Subcutaneous adipose tissue (tissue), 4 donors: Measurements from ENCODE around the gene SUGT1. TPM values are rescaled to one million over a fixed set of nuclear protein-coding genes. Genes with fewer than 3 reads are reported as not detected.

Source experiments
- total RNA-seq, 4 donors: library from RNA; depleted of rRNA; stranded (reverse); fragments of >200 nt; gene quantifications; one replicate each; pipeline ENCODE4 v1.1.0, GENCODE V29; 2016
- TF ChIP-seq, protein P1 (sequence below): fragments of 450-650 bp; IDR thresholded peaks from one replicate; pipeline ENCODE4 v1.5.1; 2016; ENCODE audit warnings: low read depth, mild to moderate bottlenecking, control low read depth, antibody characterized with exemption, moderate library complexity

The SUGT1 gene
- total RNA-seq: 10 to 100 TPM; 29.9 to 44.3 (median 35.6) TPM

DNA sequence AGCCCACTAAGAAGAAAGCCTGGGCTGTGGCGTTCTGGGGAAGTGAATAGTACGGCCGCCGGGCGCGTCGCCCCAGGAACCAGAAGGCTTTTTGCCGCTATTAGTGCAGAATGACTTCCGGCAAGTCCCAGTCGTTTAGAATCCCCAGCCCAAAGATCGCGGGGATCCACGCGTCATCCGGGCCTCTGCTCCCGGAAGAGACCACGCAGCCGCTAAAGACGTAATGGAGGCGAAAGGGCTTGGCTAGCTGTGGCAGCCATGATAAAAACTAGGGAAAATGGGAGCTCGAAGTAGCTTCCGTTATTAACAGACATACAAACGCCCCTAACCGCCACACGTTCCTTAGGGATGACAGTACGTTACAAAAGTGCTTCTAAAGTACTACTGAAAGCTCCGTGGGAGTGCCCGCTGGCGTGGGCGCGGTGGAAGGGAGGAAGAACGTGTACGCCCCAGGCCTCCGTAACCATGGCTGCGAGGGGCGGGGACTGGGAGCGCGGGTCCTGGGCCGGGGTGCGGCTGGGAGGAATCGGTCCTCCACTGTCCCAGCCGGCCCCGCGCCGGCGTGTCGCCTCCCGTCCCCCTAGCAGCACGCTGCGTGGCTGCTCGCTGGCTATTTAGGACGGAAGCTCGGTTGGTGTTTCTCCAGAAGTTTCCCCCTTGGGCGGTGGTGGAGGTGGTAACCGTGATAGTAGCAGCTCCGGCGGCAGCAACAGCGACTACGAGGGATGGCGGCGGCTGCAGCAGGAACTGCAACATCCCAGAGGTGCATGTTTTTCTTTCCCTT lies at the start of gene SUGT1:
SUGT1 (plus strand) TSS at position 641 of the 784 bp plus-strand sequence; CDS start at position 726, 85 bp downstream.
- TF ChIP-seq, protein P1, sequence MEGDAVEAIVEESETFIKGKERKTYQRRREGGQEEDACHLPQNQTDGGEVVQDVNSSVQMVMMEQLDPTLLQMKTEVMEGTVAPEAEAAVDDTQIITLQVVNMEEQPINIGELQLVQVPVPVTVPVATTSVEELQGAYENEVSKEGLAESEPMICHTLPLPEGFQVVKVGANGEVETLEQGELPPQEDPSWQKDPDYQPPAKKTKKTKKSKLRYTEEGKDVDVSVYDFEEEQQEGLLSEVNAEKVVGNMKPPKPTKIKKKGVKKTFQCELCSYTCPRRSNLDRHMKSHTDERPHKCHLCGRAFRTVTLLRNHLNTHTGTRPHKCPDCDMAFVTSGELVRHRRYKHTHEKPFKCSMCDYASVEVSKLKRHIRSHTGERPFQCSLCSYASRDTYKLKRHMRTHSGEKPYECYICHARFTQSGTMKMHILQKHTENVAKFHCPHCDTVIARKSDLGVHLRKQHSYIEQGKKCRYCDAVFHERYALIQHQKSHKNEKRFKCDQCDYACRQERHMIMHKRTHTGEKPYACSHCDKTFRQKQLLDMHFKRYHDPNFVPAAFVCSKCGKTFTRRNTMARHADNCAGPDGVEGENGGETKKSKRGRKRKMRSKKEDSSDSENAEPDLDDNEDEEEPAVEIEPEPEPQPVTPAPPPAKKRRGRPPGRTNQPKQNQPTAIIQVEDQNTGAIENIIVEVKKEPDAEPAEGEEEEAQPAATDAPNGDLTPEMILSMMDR: no peak

DNA sequence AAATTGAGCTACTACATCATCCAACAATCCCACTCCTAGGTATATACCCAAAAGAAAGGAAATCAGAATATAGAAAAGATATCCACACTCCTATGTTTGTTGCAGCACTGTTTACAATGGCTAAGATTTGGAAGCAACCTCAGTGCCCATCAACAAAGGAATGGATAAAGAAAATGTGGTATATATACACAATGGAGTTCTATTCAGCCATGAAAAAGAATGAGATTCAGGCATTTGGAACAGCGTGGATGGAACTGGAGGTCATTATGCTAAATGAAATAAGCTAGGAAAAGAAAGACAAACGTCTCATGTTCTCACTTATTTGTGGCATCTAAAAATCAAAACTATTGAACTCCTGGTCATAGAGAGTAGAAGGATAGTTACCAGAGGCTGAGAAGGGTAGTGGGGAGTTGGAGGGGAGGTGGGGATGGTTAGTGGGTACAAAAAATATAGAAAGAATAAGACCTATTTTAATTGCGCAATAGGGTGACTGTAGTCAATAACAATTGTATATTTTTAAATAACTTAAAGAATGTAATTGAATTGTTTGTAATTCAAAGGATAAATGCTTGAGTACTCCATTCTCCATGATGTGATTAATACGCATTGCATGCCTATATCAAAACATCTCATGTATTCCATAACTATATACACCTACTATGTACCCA lies 37.4 kb upstream of the SUGT1 start:
- TF ChIP-seq, protein P1: no peak

DNA sequence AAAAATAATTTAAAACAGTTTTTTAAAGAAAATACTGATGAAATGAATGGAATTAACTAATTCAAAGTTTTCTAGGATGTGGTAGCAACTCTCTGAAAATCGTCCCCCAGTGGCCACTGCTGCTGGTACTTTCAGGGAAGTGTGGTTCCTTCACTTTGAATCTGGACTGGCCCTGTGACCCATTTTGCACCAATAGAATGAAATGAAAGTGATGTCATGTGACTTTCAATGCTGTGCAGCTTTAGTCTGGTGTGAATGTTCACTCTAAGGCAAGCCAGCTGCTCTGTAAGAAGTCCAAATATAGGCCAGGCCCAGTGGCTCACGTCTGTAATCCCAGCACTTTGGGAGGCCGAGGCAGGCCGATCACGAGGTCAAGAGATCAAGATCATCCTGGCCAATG lies 36.8 kb upstream of the SUGT1 start:
- TF ChIP-seq, protein P1: no peak

DNA sequence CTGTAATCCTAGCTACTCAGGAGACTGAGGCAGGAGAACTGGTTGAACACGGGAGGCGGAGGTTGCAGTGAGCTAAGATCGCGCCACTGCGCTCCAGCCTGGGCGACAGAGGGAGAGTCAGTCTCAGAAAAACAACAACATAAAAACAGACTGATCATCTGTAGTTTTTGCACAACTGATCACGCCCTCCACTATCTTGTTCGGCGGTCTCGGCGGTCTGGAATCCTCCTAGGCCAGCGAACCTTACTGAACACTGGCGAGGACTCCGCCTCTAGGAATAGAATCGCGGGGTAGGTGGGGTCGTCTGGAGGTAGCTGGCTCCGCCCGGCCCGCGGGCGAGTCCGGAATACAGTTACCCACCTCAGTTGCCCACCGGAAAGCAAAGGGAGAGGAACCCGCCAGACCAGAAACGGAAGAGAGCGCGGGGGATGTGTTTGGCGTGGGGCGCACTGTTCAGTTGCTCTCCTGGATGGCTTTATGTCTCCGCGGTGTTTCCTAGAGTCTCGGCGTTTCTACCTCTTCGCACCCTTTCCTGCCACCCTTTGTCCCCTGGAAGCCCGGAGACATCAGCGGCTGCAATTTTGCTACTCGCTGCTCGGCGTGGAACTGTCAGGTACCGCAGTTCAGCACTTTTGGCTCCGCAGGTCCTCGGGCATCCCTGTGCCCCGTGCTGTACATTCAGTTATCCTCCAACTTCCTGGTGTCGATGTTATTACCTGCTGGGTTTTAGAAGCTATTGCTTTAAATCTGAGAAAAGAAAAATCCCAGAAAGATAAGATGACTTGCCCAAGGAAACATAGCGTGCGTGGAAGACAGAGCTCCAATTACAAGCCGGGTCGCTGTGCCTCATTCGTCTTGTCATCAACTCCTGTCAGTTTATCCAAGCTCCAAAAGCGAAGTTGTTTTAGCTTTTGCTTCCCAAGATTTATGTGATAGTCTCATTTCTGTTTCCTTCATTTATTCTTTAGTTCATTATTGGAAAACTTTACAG lies 35.3 kb upstream of the SUGT1 start:
- TF ChIP-seq, protein P1: no peak

DNA sequence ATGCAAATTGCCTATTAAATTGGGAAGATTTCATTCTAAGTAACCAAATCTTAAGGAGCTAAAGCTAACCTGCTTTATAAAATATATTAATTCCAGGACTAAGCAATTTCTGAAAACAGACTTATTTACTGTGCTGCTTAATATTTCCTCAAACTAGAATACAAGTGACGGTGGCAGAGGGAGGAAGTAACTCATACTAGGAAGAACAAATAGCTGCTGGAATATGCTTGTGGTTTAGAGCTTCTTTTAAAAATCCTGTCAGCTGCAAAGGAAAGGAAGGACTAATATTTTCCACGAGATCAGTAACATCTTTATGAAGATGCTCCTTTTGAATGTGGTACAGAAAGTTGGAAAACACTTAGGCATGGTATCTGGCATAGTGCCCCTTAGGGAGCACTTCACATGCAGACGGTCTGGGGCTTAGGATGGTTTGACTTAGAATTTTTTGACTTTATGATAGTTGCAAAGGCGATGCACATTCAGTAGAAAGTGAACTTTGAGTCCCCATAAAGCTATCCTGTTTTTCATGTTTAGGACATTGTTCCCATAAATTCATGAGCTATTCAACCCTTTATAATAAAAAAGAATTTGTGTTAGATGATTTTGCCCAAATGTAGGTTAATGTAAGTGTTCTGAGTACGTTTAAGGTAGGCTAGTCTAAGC lies 13.8 kb upstream of the SUGT1 start:
- TF ChIP-seq, protein P1: no peak

DNA sequence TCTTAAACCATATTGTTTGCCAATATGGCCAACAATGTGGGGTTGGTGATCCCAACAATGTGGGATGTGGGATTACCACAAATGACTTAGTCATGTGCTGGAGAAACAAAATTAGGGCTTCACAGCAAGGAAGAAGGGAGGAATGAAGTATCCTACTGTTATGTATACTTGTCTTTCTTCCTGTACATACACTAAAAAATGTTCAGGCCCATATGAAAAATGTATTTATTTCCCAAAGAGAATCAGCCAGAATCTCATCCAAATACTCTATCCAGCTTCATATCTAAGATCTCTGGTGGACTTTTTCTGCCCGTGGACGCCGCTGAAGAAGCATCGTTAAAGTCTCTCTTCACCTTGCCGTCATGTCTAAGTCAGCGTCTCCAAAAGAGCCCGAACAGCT lies 10.5 kb upstream of the SUGT1 start, which contains the start of gene HNRNPA1L2:
HNRNPA1L2 (plus strand) TSS at position 301 of the 400 bp plus-strand sequence; CDS start at position 363, 62 bp downstream.
- TF ChIP-seq, protein P1: no peak
